Measurements from ENCODE around the gene ARID5B.
A peak's percentile ranks its signal among the peaks of the same experiment; 100 is the strongest.

The ARID5B gene

GRCh38 chr10:61906562-61906901, 5.0 kb downstream of the ARID5B start:
- H3K4me3 ChIP-seq: no peak overlapping the region
- peak overlapping the region; percentile 20 to 97 for H3K27ac ChIP-seq
- TF ChIP-seq CTCF (IDR thresholded peaks at IDR 0.05): no peak
- DNase-seq (ENCODE audit: low spot score): no peak

GRCh38 chr10:61907011-61907410, 5.5 kb downstream of the ARID5B start:
- no peak overlapping the region for H3K4me3 ChIP-seq
- DNase-seq (ENCODE audit: low spot score): no peak
- TF ChIP-seq CTCF (IDR thresholded peaks at IDR 0.05): no peak
- H3K27ac ChIP-seq: no peak overlapping the region

GRCh38 chr10:61907587-61907986, 6.1 kb downstream of the ARID5B start:
- TF ChIP-seq CTCF (IDR thresholded peaks at IDR 0.05): no peak
- H3K4me3 ChIP-seq: no peak overlapping the region
- H3K27ac ChIP-seq: no peak overlapping the region
- DNase-seq (ENCODE audit: low spot score): no peak

GRCh38 chr10:61910226-61910805, 8.8 kb downstream of the ARID5B start:
- no peak for TF ChIP-seq CTCF (IDR thresholded peaks at IDR 0.05)
- no peak overlapping the region for H3K27ac ChIP-seq
- no peak overlapping the region for H3K4me3 ChIP-seq
- no peak for DNase-seq (ENCODE audit: low spot score)

- Histone ChIP-seq H3K27ac (no peak overlapping the region), H3K4me3 (no peak overlapping the region)
- no peak for DNase-seq (ENCODE audit: low spot score)
- TF ChIP-seq CTCF (IDR thresholded peaks at IDR 0.05): no peak
Measured at GRCh38 chr10:61910894-61911293, 9.4 kb downstream of the ARID5B start.

GRCh38 chr10:61911425-61911824, 9.9 kb downstream of the ARID5B start:
- no peak for DNase-seq (ENCODE audit: low spot score)
- H3K27ac ChIP-seq: no peak overlapping the region
- H3K4me3 ChIP-seq: no peak overlapping the region
- no peak for TF ChIP-seq CTCF (IDR thresholded peaks at IDR 0.05)

GRCh38 chr10:61912981-61913380, 11.5 kb downstream of the ARID5B start:
- no peak overlapping the region for H3K27ac ChIP-seq
- no peak for DNase-seq (ENCODE audit: low spot score)
- no peak overlapping the region for H3K4me3 ChIP-seq
- TF ChIP-seq CTCF (IDR thresholded peaks at IDR 0.05): no peak
